LHCN-M2 (cell line): ENCODE measurements around the gene TEDC2. TPM values are rescaled to one million over a fixed set of nuclear protein-coding genes. Genes with fewer than 3 reads are reported as not detected.

Experiments
- DNase-seq: peaks from one replicate; pipeline ENCODE4 v3.0.0-alpha.2; 2012; ENCODE audit warnings: low read depth
- total RNA-seq: library from RNA; depleted of rRNA; stranded (reverse); fragments of >200 nt; gene quantifications from 2 replicates; pipeline ENCODE4 v1.2.3, GENCODE V29; 2014

Gene TEDC2
- total RNA-seq, 1 experiment from 2014 or later, result 34.4 TPM

DNA sequence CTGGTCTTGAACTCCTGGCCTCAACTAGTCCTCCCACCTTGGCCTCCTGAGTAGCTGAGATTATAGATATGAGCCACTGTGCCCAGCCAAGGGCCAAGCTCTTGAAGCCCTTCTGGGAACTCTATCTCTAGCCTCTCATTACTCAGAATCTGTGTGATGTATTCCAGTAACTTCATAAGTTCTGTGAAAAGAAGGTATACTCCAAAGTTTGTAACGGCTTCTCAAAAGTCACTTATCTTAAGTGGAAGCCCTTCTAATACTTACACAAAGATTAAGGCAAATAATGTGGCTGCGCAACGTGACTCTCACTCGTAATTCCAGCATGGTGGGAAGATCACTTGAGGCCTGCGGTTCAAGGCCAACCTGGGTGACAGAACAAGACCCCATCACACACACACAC lies 34.7 kb downstream of the TEDC2 start:
- DNase-seq, result no peak

DNA sequence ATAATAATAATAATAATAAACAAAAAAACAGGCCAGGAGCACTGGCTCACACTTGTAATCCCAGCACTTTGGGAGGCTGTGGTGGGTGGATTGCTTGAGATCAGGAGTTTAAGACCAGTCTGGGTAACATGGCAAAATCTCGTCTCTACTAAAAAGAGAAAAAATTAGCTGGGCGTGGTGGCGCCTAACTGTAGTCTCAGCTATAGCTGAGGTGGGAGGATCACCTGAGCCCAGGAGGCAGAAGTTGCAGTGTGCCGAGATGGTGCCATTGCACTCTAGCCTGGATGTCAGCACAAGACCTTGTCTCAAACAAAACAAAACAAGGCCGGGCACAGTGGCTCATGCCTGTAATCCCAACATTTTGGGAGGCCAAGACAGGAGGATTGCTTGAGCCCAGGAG lies 35.1 kb downstream of the TEDC2 start:
- DNase-seq, result no peak

DNA sequence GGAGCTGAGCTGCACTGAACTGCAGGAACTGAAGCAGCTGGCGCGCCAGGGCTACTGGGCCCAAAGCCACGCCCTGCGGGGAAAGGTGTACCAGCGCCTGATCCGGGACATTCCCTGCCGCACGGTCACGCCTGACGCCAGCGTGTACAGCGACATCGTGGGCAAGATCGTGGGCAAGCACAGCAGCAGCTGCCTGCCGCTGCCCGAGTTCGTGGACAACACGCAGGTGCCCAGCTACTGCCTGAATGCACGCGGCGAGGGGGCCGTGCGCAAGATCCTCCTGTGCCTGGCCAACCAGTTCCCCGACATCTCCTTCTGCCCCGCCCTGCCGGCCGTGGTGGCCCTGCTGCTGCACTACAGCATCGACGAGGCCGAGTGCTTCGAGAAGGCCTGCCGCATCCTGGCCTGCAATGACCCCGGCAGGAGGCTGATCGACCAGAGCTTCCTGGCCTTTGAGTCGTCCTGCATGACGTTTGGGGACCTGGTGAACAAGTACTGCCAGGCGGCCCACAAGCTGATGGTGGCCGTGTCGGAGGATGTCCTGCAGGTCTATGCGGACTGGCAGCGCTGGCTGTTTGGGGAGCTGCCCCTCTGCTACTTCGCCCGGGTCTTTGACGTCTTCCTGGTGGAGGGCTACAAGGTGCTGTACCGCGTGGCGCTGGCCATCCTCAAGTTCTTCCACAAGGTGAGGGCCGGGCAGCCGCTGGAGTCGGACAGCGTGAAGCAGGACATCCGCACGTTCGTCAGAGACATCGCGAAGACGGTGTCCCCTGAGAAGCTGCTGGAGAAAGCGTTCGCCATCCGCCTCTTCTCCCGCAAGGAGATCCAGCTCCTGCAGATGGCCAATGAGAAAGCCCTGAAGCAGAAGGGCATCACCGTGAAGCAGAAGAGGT lies 36.6 kb downstream of the TEDC2 start:
- no peak for DNase-seq

DNA sequence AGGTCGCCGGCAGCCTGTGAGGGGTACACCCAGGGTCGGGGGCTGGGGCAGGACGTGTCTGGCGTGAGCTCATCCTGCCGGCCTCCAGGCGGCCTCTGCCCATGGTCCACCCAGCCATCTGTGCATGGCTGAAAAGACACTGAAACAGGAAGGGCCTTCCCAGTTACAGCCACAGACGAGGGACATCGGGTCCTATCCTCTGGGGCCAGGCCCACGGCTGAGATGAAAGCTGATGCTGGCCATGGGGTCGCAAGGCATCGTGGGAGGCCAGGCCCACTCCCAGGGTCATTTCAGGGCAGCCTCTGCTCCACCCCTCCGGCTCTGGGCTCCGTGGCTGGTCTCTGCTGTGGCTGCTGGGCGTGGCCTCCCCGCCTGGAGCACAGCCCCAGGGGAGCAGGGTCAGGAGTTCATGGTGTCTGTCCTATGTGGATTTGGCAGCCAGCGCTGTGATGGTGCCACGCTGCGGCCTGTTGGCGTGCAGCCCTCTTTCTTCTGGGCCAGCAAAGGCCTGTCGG lies 37.3 kb downstream of the TEDC2 start:
- DNase-seq, result peak; percentile 64

DNA sequence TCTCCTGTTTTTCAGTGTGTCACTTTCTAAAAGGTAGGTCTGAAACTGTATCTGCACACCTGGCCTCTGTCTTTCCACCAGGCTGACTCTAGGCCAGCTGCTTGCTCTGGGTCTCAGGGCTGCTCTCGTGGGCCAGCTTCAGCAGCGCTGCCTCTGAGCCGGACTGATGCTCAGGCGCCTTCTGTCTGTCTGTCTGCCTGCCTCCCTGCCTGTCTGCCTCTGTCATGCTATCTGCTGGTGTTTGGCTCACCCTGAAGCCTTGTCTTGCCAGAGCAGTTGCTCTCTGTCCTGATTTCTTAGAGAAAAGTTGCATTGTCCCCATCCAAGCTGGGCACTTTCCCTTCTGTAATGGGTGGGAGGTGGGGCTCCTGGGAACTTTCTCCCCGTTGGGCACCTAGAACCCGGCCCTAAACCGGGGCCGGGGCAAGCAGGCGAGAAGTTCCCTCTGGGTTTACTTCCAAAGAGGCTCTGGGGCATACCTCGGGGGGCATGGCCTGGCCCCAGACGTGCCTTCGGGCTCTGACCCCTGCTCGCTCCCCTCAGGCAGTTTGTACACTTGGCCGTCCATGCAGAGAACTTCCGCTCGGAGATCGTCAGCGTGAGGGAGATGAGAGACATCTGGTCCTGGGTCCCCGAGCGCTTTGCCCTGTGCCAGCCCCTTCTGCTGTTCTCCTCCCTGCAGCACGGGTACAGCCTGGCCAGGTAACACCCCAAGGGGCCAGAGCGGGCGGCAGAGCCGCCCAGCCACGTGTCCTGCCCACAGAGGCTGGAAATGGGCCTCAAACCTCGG lies 38.0 kb downstream of the TEDC2 start:
- DNase-seq, result no peak

DNA sequence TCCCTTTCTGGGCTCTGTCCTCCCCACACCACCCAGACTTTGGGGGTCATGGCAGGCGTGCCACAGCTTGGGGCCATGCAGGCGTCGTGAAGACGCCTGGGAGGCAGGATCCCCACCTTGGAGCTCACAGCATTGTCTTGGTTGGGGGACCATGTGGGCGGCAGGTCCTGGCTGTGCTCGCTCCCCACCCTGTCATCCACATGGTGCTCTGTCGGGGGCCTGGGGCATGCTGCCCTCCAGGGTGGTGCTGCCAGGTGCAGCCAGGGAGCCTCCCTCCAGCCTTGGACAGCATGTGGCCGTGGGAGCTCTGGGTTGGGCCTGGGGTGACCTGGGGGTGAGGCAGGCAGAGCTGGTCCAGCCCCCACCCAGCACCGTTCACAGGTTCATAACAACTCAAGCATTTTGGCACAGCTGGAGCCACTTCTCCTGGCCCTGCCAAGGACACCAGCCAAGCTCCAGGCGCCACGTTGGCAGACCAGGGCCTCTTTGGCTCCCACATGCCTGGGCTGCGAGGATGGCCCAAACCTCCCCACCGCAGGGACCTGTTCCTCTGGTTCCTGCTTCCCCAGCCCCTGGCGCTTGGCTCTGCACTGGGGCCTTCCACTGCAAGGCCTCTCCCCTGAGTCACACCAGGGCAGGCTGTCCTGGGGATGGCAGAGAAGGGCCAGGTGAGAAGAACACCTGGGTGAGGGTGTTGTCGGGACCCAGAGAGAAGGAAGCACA lies 38.8 kb downstream of the TEDC2 start:
- DNase-seq, result no peak

DNA sequence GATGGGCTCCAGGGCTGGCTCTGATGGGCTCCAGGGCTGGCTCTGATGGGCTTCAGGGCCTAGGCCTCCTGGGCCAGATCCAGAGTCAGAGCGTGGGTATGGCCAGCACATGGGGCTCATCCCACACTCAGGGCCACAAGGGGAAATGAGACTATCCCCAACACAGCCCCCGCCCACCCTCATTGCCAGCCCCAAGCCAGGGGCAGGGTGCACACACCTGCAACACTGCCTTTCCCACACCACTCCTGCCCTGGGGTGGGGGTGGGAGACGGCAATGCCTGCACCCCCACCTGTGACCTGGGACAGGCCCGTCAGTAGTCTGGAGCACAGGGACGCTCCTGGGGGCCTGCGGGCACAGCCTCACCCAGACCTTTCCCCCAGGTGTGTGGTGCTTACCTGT lies 39.5 kb downstream of the TEDC2 start:
- no peak for DNase-seq

DNA sequence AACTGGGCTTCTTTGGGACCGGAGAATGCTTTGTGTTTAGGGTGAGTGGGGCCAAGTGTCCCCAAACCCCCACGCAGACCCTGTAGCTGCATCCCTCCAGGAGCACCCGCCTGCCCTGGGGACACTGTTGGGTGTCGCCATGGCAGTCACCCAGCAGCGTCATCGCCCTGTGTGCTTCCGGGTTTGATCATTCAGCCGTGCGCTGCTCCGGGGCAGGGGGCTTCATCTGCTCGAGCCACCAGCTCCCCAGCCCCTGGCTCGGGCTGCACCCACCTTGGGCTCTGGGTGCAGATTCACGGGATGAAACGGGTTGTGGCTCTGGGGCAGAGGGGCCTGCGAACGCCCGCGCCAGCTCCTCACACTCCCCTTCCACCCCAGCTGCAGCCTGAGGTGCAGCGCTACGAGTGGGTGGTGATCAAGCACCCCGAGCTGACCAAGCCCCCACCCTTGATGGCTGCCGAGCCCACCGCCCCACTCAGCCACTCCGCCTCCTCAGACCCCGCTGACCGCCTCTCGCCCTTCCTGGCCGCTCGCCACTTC lies 40.1 kb downstream of the TEDC2 start:
- no peak for DNase-seq

DNA sequence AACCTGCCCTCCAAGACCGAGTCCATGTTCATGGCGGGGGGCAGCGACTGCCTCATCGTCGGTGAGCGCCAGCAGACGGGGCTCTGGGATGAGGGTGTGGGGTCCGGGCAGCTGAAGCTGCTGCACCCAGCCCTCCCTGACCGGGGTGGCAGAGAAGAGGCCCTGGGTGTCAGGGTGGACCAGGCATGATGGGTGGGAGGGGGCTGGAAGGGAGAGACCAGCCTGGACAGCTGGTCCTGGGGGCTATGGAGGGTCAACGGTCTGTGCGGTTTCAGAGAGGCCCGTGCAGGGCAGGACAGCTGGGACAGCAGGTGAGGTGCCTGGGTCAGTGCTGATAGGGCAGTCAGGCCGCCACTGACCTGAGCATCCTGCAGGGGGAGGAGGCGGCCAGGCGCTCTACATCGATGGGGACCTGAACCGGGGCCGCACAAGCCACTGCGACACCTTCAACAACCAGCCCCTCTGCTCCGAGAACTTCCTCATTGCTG lies 40.6 kb downstream of the TEDC2 start:
- no peak for DNase-seq

DNA sequence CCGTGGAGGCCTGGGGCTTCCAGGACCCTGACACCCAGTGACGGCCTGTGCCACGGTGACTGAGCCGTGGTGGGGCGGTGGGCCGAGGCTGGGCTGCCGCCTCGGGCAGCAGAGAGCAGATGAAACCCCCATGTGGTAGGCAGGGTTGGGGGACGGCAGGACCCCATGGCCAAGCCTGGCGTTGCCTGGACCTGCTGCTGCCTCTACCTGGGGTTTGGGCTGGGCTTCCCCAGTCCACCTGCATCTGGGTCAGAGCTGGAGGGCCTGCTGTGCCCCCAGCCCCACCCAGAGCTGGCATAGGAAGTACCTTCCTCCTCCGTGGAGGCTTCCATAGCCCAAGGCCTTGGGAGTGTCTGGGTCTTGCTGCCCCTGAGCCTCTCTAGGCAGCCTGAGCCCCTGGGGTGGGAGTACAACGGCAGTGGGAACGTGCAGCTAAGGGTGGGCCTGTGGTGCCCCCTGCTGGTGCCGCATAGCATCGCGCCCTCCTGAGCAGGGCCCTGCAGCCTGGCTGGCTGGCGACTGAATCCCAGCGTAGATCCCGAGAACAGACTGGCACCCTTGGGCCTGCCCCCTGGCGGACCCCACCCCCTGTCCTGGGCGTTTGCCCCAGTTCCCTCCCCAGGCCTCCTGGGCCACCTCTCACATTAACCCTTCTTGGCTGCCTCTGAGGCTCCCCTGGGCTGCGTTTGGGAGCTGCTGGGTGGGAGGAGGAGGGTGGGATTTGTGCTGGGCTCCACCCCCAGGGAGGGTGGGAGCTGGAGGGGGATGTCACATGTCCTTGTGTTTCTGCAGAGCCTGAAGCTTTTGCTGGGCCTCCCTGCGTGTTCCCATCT lies 41.2 kb downstream of the TEDC2 start:
- DNase-seq, result peak; percentile 57

DNA sequence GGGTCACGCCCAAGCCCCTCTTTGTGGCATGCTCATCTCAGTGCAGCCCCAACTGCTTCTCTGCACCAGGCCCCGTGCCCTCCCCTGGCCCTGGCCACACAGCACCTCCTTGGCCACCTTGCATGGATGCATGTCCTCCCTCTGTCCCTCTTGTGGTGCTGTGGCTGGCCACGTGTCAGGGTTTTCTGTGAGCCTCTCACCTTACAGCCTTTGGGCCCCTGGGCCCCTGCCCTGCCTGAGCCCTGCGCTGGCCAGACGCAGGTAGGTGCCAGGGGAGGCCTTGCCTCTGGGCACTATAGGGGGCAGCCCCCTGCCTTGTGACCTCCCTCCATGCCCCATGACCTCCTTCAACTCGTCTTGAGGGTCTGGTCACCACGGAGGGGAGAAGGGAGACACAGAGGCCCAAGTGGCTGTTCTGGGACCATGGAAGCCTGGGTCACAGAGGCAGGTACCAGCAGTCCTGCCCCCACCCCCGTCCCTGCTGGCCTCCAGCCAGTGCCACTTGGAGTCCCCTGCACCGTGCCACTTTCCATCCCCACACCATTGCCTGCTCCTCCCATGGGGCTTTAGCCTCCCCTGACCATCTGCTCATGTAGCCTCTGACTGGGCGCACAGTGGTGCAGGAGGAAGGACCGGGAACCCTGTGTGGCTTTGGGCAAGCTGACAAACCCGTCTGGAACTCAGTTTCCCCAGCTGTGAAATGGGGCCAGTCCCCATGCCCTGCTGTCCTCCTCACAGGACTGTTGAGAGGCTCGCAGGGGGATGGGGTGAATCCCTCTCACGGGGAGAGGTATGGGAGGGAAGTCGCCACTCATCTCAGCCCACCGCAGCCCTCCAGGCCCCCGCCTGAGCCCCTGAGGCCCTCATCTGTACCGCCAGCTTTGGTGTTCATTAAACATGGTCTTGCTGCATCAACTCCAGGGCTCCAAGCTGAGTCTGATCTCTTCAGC lies 42.3 kb downstream of the TEDC2 start:
- no peak for DNase-seq

DNA sequence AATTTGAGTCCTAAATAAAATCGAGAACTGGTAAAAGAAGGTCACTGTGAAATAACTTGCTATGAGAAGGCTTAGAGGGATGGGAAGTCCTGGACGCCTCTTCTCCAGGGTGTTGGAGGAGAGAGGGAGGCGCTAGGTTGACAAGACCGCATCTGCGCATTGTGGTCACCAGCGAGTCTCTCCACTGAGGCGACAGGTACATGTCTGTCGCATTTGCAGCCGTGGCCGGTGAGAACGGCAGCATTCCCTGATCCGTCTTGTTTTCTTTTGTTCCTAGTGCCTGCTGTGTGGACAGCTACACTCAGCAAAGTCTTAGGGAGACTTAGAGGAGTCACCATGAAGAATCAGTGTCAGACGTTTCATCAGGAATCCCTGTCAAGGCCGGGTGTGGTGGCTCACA lies 45.8 kb downstream of the TEDC2 start:
- DNase-seq, result no peak

DNA sequence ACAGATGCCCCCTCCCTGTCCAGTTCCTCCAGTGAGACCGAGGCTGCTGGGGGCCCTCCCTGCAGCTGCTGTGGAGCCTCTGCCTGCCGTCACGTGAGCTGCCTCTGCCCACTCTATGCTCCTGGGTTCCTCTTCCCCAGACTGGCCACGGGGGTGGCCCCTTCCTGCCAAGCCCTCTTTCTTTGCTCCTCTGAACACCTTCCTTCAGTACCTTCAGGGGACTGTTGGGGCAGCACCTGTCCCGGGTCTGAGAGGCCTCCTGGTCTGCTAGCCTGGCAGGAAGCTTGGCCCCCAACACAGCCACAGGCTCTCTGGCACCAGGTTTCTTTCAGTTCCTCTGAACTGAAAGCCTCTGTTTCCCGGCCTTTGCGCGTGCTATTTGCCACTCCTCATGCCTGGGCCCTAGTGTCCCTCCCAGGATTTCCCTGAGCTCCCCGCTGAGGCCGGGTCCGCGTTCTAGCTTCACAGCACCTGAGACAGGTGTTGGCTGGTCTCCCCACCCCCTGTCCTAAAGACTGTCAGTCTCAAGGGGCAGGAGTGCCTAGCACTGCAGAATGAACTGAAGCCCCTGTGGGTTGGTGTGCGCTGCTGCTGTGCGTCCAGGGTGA lies 47.2 kb downstream of the TEDC2 start:
- no peak for DNase-seq

DNA sequence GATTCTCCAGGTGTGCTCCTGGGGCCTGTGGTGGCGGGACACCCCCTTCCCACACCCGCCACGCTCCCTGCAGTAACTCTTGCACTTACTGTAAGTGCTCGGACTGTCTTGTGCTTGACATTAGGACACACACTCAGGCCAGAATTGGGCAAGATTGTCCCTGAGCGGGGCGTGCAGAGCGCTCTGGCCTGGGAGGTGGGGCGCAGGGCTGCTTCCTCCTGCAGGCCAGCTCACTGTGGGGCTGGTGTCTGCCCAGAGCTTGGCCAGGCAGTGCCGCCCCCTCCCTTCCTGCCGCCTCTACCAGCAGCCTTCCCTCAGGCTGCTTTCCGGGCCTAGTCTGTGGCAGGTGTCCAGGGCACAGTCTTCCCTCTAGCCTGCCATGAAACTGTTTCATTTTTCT lies 47.8 kb downstream of the TEDC2 start:
- DNase-seq, result no peak

DNA sequence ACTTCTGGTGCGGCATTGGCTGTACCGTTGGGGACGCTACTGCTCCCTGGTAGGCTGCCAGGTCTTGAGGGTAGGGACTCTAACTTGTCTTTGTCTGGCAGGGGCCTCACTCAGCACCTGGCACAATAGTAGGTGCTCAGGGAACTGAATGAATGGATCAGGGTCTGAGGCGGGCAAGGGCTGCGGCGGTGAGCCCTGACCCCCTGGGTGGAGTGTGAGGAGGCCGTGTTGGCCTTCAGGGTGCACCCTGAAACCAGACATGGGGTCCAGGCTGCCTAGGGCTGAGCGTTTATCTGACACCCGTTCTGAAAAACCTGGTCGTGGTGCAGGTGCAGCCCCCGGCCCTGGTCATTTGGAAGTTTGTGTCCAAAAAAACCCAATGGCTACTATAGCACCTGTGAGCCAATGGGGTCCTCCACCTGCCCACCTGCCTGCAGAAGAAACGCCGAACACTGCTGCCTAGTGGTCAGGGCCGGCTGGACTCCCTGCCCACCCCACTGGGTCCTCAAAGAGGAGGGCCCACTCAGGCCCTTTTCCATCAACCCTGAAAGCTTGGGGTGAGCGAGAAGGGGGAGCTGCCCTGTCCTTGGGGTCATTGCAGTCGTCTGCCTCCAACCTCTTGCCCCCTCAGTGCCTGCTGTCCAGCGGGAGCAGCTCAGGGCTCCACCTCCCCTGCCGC lies 49.0 kb downstream of the TEDC2 start:
- no peak for DNase-seq

DNA sequence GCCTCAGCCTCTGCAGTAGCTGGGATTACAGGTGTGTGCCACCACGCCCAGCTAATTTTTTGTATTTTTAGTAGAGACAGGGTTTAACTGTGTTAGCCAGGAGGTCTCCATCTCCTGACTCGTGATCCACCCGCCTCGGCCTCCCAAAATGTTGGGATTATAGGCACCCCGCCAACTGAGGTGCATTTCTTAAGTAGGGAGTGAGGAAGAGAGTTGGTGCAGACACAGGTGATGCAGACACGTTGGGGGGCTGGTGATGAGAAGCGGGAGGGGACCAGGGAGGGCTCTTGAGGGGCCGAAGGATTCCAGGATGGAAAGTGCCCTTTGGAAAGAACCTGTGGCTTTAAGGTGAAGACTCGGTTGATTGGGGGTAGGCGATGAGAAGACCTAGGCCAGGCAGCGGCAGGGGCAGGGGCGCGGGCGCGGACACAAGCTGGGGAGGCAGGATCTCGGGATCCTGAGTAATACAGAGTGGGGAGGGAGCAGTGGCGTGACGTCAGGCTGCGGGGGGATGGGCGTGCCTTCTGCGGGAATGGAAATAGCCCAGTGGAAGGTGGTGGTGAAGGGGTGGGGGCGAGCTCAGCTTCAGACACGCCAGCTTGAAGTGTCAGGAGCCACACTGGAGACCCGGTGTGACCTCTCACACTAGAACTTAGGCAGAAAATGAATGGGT lies 51.4 kb downstream of the TEDC2 start:
- DNase-seq, result peak; percentile 37

DNA sequence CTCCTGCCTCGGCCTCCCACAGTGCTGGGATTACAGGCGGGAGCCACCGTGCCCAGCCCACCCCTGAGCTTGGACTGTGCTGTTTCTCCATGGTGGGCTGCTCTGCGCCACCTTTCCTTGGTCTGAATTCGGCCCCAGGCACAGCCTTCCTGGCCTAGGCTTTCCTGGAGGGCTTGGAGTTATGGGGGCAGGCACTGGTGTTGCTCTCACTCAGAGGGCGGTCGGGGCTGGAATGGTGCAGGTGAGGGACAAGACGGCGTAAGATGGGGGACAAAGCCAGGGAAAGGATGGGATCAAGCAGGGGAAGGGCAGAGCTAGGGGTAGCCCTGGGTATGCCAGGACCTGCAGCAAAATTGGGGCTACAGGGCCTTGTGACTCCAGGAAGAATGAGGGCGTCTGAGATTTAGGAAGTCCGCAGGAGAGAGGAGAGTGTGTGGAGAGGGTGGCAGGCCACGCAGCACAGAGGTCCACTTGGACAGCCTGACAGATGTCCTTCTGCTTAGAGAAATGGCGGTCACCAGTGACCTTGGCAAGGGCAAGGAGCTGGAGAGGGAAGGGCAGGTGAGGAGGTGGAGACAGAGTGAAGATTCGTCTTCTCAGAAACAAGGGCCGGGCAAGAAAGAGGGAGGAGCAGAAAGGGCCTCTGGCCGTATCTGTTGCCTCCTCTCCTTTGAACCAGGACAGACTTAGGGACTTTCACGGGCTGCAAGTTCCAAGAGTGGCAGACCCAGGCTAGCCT lies 52.3 kb downstream of the TEDC2 start:
- DNase-seq, result no peak
